ENCODE data around the gene COG8. TPM values are rescaled to one million over a fixed set of nuclear protein-coding genes. Genes with fewer than 3 reads are reported as not detected.

COG8 gene
- total and polyA plus RNA-seq, 2 experiments from 2014 or later: 28.9 to 52.4 TPM

DNA sequence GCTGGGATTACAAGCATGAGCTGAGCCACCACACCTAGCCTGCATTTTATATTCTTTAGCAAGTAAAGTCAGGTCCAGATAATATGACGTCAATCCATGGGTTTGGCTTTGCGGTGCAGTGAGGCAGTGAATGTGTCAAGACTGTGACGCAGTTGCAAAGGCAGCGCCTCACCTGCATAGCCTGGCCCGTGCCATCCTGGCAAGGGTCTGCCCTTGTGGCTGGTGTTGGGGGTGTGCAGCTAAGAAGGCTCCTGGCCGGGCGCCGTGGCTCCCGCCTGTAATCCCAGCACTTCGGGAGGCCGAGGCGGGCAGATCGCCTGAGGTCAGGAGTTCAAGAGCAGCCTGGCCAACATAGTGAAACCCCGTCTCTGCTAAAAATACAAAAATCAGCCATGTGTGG is 15.9 kb downstream of the COG8 start:
- no peaks in the 10 kb centered on the region for H3K9me3 ChIP-seq (ENCODE audit: low read depth)
- H3K4me1 ChIP-seq (ENCODE audit: insufficient read depth): peaks cover 18% of the 10 kb centered on the region
- WGBS, 2 experiments (ENCODE audit: low coverage in 1 of 2, low lambda C conversion rate in 2 of 2, missing lambda C conversion rate in 2 of 2): 88 to 96% methylated on average over 13 to 14 of the region's 14 CpGs
- no peak for DNase-seq
- no peak overlapping the region for H3K4me3 ChIP-seq
- H2AFZ ChIP-seq: no peak overlapping the region
- no peaks in the 10 kb centered on the region; the same call in 1 of the 2 replicates for H4K20me1 ChIP-seq (ENCODE audit: insufficient read depth)
- peaks cover 93% of the 10 kb centered on the region for H3K79me2 ChIP-seq (ENCODE audit: insufficient read depth)
- peaks cover 25% of the 10 kb centered on the region for H3F3A ChIP-seq (ENCODE audit: insufficient read depth)
- in situ Hi-C loops (cut with MboI): no loop called here
- no peak overlapping the region for H3K4me2 ChIP-seq (ENCODE audit: unreplicated experiment)
- no peak overlapping the region for H3K9ac ChIP-seq
- H3K36me3 ChIP-seq (ENCODE audit: low read depth): peaks cover 32% of the 10 kb centered on the region
- TF ChIP-seq EZH2 (IDR thresholded peaks at IDR 0.05; ENCODE audit: insufficient read depth, poor library complexity, severe bottlenecking): no peak
- TF ChIP-seq EZH2phosphoT487 (IDR thresholded peaks at IDR 0.05; ENCODE audit: insufficient read depth, low read depth): no peak
- H3K27ac ChIP-seq: no peak overlapping the region
- no peaks in the 10 kb centered on the region for H3K27me3 ChIP-seq (replicated peaks; ENCODE audit: insufficient read depth)
- no peaks in the 10 kb centered on the region for H3K9me2 ChIP-seq (ENCODE audit: insufficient read depth)

DNA sequence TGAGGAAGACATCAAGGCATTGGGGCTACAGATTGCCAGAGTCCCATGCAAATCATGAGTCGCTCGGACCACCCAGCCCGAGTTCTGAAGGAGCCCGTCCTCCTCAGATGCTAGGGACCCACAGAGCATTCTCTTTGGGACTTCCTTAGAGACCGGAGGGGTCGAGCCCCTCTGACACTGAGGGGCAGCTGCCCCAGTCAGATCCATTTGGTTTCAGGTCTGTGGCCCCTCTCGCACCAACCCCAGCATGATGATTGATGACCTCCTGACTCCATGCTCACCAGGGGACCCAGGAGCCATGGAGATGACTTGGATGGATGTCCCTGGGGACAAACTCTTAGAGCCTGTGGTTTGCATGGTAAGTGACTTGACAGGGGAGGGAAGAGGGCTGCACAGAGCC is 17.0 kb downstream of the COG8 start:
- Histone ChIP-seq H3K27me3 (replicated peaks; ENCODE audit: insufficient read depth) (no peaks in the 10 kb centered on the region), H4K20me1 (ENCODE audit: insufficient read depth) (no peaks in the 10 kb centered on the region; the same call in 1 of the 2 replicates), H2AFZ (no peak overlapping the region), H3K9me2 (ENCODE audit: insufficient read depth) (no peaks in the 10 kb centered on the region), H3K4me3 (no peak overlapping the region), H3K27ac (no peak overlapping the region), H3K9me3 (ENCODE audit: low read depth) (no peaks in the 10 kb centered on the region), H3K9ac (no peak overlapping the region), H3K4me1 (ENCODE audit: insufficient read depth) (peaks cover 15% of the 10 kb centered on the region), H3K36me3 (ENCODE audit: low read depth) (peaks cover 29% of the 10 kb centered on the region), H3K4me2 (ENCODE audit: unreplicated experiment) (no peak overlapping the region), H3F3A (ENCODE audit: insufficient read depth) (peaks cover 23% of the 10 kb centered on the region), H3K79me2 (ENCODE audit: insufficient read depth) (peaks cover 88% of the 10 kb centered on the region)
- TF ChIP-seq EZH2phosphoT487 (IDR thresholded peaks at IDR 0.05; ENCODE audit: insufficient read depth, low read depth): no peak
- TF ChIP-seq EZH2 (IDR thresholded peaks at IDR 0.05; ENCODE audit: insufficient read depth, poor library complexity, severe bottlenecking): no peak
- in situ Hi-C loops (cut with MboI): no loop called here
- no peak for DNase-seq
- 85 to 89% methylated on average over 7 of the region's 7 CpGs for WGBS, 2 experiments (ENCODE audit: low coverage in 1 of 2, low lambda C conversion rate in 2 of 2, missing lambda C conversion rate in 2 of 2)

GRCh38 chr16:69321080-69321479 is 18.3 kb downstream of the COG8 start:
- peaks cover 14% of the 10 kb centered on the region; the same call in 1 of the 2 replicates for H3F3A ChIP-seq (ENCODE audit: insufficient read depth)
- H3K4me2 ChIP-seq (ENCODE audit: unreplicated experiment): no peak overlapping the region
- TF ChIP-seq EZH2phosphoT487 (IDR thresholded peaks at IDR 0.05; ENCODE audit: insufficient read depth, low read depth) (no peak), EZH2 (IDR thresholded peaks at IDR 0.05; ENCODE audit: insufficient read depth, poor library complexity, severe bottlenecking) (no peak)
- peaks cover 35% of the 10 kb centered on the region for H3K36me3 ChIP-seq (ENCODE audit: low read depth)
- no peak for DNase-seq
- no peak overlapping the region for H3K27ac ChIP-seq
- no peaks in the 10 kb centered on the region for H3K9me3 ChIP-seq (ENCODE audit: low read depth)
- in situ Hi-C loops (cut with MboI): no loop called here
- H2AFZ ChIP-seq: no peak overlapping the region
- peaks cover 88% of the 10 kb centered on the region for H3K79me2 ChIP-seq (ENCODE audit: insufficient read depth)
- H3K4me1 ChIP-seq (ENCODE audit: insufficient read depth): peaks cover 2% of the 10 kb centered on the region; the same call in 1 of the 2 replicates
- H3K9ac ChIP-seq: no peak overlapping the region
- H3K27me3 ChIP-seq (replicated peaks; ENCODE audit: insufficient read depth): no peaks in the 10 kb centered on the region
- no peaks in the 10 kb centered on the region for H4K20me1 ChIP-seq (ENCODE audit: insufficient read depth)
- WGBS, 2 experiments (ENCODE audit: low coverage in 1 of 2, low lambda C conversion rate in 2 of 2, missing lambda C conversion rate in 2 of 2): 88 to 90% methylated on average over 22 of the region's 22 CpGs
- no peak overlapping the region for H3K4me3 ChIP-seq
- no peaks in the 10 kb centered on the region for H3K9me2 ChIP-seq (ENCODE audit: insufficient read depth)

GRCh38 chr16:69320740-69321073 is 18.7 kb downstream of the COG8 start:
- H3K27me3 ChIP-seq (replicated peaks; ENCODE audit: insufficient read depth): no peaks in the 10 kb centered on the region
- 80 to 83% methylated on average over 13 of the region's 13 CpGs for WGBS, 2 experiments (ENCODE audit: low coverage in 1 of 2, low lambda C conversion rate in 2 of 2, missing lambda C conversion rate in 2 of 2)
- TF ChIP-seq EZH2 (IDR thresholded peaks at IDR 0.05; ENCODE audit: insufficient read depth, poor library complexity, severe bottlenecking) (no peak), EZH2phosphoT487 (IDR thresholded peaks at IDR 0.05; ENCODE audit: insufficient read depth, low read depth) (no peak)
- H3K9me2 ChIP-seq (ENCODE audit: insufficient read depth): no peaks in the 10 kb centered on the region
- H4K20me1 ChIP-seq (ENCODE audit: insufficient read depth): no peaks in the 10 kb centered on the region
- no peak for DNase-seq
- no peak overlapping the region for H3K4me3 ChIP-seq
- H3K9ac ChIP-seq: no peak overlapping the region
- in situ Hi-C loops (cut with MboI): no loop called here
- no peaks in the 10 kb centered on the region for H3K9me3 ChIP-seq (ENCODE audit: low read depth)
- H3K4me2 ChIP-seq (ENCODE audit: unreplicated experiment): no peak overlapping the region
- H3K4me1 ChIP-seq (ENCODE audit: insufficient read depth): no peaks in the 10 kb centered on the region
- H3K79me2 ChIP-seq (ENCODE audit: insufficient read depth): peaks cover 88% of the 10 kb centered on the region
- no peak overlapping the region for H2AFZ ChIP-seq
- peaks cover 37% of the 10 kb centered on the region for H3K36me3 ChIP-seq (ENCODE audit: low read depth)
- no peak overlapping the region for H3K27ac ChIP-seq
- 0 out of 2 replicates have a peak, but pooled peaks cover 10% of the 10 kb centered on the region for H3F3A ChIP-seq (ENCODE audit: insufficient read depth)

Data from GM23248 (cell line).